Gastrocnemius medialis (tissue), 4 donors: ENCODE measurements around the gene UBB.
A peak's percentile ranks its signal among the peaks of the same experiment; 100 is the strongest.

Experiments
- POLR2A ChIP-seq, 2 donors: fragments of 450-650 bp; IDR thresholded peaks; one replicate each; pipeline ENCODE4 v1.6.1; 2017; ENCODE audit warnings: antibody characterized with exemption in 2 of 2, mild to moderate bottlenecking in 2 of 2, moderate library complexity in 2 of 2
- TF ChIP-seq, protein P1 (sequence below), 5 experiments: fragments of 450-650 bp in 3 of 5; fragments of 200-600 bp in 2 of 5; sonication (generic) in 2 of 5; IDR thresholded peaks in 4 of 5; conservative IDR thresholded peaks in 1 of 5; 1 replicate in 4 of 5; 2 replicates in 1 of 5; pipeline ENCODE4 v1.5.1; 2016 to 2019; ENCODE audit warnings: antibody characterized with exemption in 5 of 5, mild to moderate bottlenecking in 3 of 5, moderate library complexity in 3 of 5

DNA sequence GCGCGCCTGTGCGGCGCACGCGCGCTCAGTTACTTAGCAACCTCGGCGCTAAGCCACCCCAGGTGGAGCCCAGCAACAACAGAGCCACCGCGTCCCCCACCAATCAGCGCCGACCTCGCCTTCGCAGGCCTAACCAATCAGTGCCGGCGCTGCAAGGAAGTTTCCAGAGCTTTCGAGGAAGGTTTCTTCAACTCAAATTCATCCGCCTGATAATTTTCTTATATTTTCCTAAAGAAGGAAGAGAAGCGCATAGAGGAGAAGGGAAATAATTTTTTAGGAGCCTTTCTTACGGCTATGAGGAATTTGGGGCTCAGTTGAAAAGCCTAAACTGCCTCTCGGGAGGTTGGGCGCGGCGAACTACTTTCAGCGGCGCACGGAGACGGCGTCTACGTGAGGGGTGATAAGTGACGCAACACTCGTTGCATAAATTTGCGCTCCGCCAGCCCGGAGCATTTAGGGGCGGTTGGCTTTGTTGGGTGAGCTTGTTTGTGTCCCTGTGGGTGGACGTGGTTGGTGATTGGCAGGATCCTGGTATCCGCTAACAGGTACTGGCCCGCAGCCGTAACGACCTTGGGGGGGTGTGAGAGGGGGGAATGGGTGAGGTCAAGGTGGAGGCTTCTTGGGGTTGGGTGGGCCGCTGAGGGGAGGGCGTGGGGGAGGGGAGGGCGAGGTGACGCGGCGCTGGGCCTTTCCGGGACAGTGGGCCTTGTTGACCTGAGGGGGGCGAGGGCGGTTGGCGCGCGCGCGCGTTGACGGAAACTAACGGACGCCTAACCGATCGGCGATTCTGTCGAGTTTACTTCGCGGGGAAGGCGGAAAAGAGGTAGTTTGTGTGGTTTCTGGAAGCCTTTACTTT, at the start of gene UBB:
- peak; percentile 95 to 97 for TF ChIP-seq POLR2A (IDR thresholded peaks at IDR 0.05)
- TF ChIP-seq, protein P1, sequence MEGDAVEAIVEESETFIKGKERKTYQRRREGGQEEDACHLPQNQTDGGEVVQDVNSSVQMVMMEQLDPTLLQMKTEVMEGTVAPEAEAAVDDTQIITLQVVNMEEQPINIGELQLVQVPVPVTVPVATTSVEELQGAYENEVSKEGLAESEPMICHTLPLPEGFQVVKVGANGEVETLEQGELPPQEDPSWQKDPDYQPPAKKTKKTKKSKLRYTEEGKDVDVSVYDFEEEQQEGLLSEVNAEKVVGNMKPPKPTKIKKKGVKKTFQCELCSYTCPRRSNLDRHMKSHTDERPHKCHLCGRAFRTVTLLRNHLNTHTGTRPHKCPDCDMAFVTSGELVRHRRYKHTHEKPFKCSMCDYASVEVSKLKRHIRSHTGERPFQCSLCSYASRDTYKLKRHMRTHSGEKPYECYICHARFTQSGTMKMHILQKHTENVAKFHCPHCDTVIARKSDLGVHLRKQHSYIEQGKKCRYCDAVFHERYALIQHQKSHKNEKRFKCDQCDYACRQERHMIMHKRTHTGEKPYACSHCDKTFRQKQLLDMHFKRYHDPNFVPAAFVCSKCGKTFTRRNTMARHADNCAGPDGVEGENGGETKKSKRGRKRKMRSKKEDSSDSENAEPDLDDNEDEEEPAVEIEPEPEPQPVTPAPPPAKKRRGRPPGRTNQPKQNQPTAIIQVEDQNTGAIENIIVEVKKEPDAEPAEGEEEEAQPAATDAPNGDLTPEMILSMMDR (IDR thresholded peaks at IDR 0.05 in 4 of 5, conservative IDR thresholded peaks at IDR 0.05 in 1 of 5): peak in 3 of 5 experiments; percentile 15 to 28 (median 18)
